Lower lobe of right lung (tissue), 2 donors: ENCODE results near the gene CDYL2. TPM values are rescaled to one million over a fixed set of nuclear protein-coding genes. Genes with fewer than 3 reads are reported as not detected.

Experiments
- ATAC-seq, 2 donors: fragments of 200-7000 bp; cut with Tn5 transposase; one replicate each; pipeline ENCODE4 v1.9.1; 2020 to 2022; ENCODE audit warnings: mild to moderate bottlenecking in 2 of 2, moderate library complexity in 2 of 2
- DNase-seq: peaks from one replicate; pipeline ENCODE4 v3.0.0-alpha.2; 2020
- H3K27ac ChIP-seq: fragments of 200-600 bp; one replicate; pipeline ENCODE4 v1.8.0; 2022
- H3K27me3 ChIP-seq: fragments of 200-600 bp; one replicate; pipeline ENCODE4 v1.8.0; 2022; ENCODE audit warnings: low read depth
- H3K36me3 ChIP-seq: fragments of 200-600 bp; one replicate; pipeline ENCODE4 v1.8.0; 2022; ENCODE audit warnings: mild to moderate bottlenecking
- H3K4me1 ChIP-seq: fragments of 200-600 bp; one replicate; pipeline ENCODE4 v1.8.0; 2022
- H3K4me3 ChIP-seq: fragments of 200-600 bp; one replicate; pipeline ENCODE4 v1.8.0; 2022; ENCODE audit warnings: mild to moderate bottlenecking
- H3K9me3 ChIP-seq: fragments of 200-600 bp; one replicate; pipeline ENCODE4 v1.8.0; 2022
- intact Hi-C: fragments of 100-400 bp; cut with DNase I; formaldehyde crosslinking; loops from one replicate; pipeline ENCODE4 v1.11.0; 2022
- total RNA-seq: library from RNA; stranded (reverse); fragmentation: NEBNext Ultra II Directional; extraction: Animal tissue kit (Norgen Biotek cat#: 25700); gene quantifications from one replicate; pipeline ENCODE4 v1.2.1, GENCODE V29; 2021
- TF ChIP-seq, protein P1 (sequence below): fragments of 200-600 bp; IDR thresholded peaks from one replicate; pipeline ENCODE4 v1.8.0; 2022; ENCODE audit warnings: antibody characterized with exemption, mild to moderate bottlenecking
- donor health status: DM: no; HTN: yes; CAD: no; lungs with severe emphysema.

The CDYL2 gene
- total RNA-seq, 1 donor from 2014 or later, result 14.7 TPM

DNA sequence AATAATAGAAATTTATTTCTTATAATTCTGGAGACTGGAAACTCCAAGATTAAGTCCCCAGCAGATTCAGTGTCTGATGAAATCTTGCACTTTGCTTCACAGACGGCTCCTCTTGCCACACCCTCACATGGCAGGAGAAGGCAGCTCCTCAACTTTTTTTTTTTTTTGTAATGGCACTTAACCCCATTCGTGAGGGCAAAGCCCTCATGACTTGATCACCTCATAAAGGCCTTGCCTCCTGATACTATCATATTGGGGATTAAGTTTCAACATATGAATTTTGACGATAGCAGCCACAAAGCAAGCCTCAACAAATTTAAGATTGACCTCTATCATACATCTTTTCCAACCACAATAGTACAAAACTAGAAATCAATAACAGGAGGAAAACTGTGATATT, 42.3 kb upstream of the CDYL2 start:
- Histone ChIP-seq H3K4me3 (no peak overlapping the region), H3K36me3 (no peaks in the 10 kb centered on the region), H3K4me1 (no peaks in the 10 kb centered on the region), H3K9me3 (no peaks in the 10 kb centered on the region), H3K27ac (no peak overlapping the region), H3K27me3 (no peaks in the 10 kb centered on the region)
- TF ChIP-seq, protein P1, sequence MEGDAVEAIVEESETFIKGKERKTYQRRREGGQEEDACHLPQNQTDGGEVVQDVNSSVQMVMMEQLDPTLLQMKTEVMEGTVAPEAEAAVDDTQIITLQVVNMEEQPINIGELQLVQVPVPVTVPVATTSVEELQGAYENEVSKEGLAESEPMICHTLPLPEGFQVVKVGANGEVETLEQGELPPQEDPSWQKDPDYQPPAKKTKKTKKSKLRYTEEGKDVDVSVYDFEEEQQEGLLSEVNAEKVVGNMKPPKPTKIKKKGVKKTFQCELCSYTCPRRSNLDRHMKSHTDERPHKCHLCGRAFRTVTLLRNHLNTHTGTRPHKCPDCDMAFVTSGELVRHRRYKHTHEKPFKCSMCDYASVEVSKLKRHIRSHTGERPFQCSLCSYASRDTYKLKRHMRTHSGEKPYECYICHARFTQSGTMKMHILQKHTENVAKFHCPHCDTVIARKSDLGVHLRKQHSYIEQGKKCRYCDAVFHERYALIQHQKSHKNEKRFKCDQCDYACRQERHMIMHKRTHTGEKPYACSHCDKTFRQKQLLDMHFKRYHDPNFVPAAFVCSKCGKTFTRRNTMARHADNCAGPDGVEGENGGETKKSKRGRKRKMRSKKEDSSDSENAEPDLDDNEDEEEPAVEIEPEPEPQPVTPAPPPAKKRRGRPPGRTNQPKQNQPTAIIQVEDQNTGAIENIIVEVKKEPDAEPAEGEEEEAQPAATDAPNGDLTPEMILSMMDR, result no peak
- intact Hi-C loops, result no loop called here
- no peak for DNase-seq
- no peak for ATAC-seq

DNA sequence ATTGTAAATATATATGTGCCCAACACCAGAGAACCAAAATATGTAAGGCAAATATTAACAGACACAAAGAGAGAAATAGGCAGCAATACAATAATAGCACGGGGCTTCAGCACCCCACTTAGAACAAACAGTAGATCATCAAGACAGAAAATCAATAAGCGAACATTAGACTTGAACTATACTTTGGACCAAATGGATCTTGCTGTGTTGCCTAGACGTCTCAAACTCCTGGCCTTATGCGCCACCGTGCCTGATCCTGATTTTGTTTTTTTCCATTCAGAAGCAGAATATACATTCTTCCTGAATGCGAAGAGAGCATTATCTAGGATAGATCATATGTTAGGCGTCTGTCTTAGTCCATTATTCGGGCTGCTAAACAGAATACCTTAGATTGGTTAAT, 41.9 kb upstream of the CDYL2 start:
- intact Hi-C loops, result no loop called here
- no peak overlapping the region for H3K27ac ChIP-seq
- no peaks in the 10 kb centered on the region for H3K4me1 ChIP-seq
- no peak overlapping the region for H3K4me3 ChIP-seq
- H3K27me3 ChIP-seq, result no peaks in the 10 kb centered on the region
- no peaks in the 10 kb centered on the region for H3K9me3 ChIP-seq
- TF ChIP-seq, protein P1, result no peak
- ATAC-seq, result no peak
- no peak for DNase-seq
- no peaks in the 10 kb centered on the region for H3K36me3 ChIP-seq

DNA sequence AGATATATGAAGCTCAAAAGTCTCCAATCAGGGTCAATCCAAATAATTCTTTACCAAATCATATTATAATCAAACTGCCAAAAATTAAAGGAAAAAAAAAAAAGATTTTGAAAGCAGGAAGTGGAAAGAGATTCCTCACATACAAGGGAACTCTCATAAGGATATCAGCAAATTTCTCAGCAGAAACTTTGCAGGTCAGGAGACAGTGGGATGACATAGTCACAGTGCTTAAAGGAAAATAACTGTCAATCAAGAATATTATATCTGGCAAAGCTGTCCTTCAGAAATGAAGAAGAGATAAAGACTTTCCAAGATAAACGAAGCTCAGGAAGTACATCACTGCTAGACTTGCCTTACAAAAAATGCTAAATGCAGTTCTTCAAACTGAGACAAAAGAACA, 40.0 kb upstream of the CDYL2 start:
- H3K36me3 ChIP-seq, result no peaks in the 10 kb centered on the region
- H3K27ac ChIP-seq, result no peak overlapping the region
- no peak overlapping the region for H3K4me3 ChIP-seq
- H3K9me3 ChIP-seq, result no peaks in the 10 kb centered on the region
- intact Hi-C loops, result no loop called here
- H3K4me1 ChIP-seq, result no peaks in the 10 kb centered on the region
- TF ChIP-seq, protein P1, result no peak
- no peak for DNase-seq
- ATAC-seq, result no peak
- H3K27me3 ChIP-seq, result no peaks in the 10 kb centered on the region

DNA sequence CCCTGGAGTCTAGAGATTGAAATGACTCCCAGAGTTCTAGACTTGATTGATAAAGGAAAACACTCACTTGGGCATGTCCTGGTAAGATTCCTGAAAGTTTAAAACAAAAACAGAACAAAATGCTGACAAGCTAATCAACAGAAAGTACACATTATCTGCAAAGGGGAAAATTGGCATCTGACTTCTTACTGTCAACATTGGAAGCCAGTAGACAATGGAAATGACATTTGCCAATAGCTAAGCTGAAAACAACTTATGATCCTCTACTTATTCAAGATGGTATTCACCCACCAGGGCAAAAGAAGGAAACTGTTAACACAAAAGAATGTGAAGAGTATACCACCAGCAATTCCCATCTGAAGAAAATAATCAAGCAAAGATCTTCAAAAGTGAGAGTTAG, 36.8 kb upstream of the CDYL2 start:
- H3K4me1 ChIP-seq, result no peaks in the 10 kb centered on the region
- TF ChIP-seq, protein P1, result no peak
- ATAC-seq (no peak), DNase-seq (no peak)
- no peak overlapping the region for H3K4me3 ChIP-seq
- H3K27ac ChIP-seq, result no peak overlapping the region
- intact Hi-C loops, result no loop called here
- no peaks in the 10 kb centered on the region for H3K36me3 ChIP-seq
- H3K27me3 ChIP-seq, result no peaks in the 10 kb centered on the region
- no peaks in the 10 kb centered on the region for H3K9me3 ChIP-seq

DNA sequence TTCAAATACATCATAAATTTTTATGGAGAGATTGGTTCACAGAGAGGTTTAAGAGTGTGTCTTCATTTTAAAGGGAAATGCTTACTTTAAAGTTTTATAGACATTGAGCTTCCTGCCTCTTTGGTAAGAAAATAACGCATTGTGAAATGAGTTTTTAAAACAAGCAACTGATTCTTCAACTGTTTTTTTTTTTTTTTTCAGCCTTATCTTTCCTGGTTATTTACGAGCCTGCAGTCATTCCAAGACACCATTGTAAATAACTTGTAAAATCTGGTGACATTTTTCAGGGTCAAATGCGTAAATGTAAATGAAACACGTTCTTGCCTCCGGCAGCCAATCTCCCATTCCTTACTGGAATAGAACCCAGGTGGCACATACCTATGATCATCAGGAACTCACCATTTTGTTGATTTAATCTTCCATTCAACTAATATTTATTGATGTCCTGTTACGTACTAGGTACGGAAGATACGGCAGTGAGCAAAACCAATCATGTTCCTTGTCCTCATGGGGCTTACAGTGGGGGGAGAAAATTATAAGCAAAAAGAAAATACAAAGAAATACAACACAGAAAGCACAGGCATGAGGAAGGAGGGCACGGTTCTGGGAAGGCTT, 33.2 kb upstream of the CDYL2 start:
- intact Hi-C loops, result no loop called here
- DNase-seq (no peak), ATAC-seq (no peak)
- H3K4me1 ChIP-seq, result no peaks in the 10 kb centered on the region
- no peaks in the 10 kb centered on the region for H3K36me3 ChIP-seq
- no peak overlapping the region for H3K27ac ChIP-seq
- H3K4me3 ChIP-seq, result no peak overlapping the region
- TF ChIP-seq, protein P1, result no peak
- no peaks in the 10 kb centered on the region for H3K9me3 ChIP-seq
- no peaks in the 10 kb centered on the region for H3K27me3 ChIP-seq
